ENCODE results near the gene RNF41.

Gene RNF41

DNA sequence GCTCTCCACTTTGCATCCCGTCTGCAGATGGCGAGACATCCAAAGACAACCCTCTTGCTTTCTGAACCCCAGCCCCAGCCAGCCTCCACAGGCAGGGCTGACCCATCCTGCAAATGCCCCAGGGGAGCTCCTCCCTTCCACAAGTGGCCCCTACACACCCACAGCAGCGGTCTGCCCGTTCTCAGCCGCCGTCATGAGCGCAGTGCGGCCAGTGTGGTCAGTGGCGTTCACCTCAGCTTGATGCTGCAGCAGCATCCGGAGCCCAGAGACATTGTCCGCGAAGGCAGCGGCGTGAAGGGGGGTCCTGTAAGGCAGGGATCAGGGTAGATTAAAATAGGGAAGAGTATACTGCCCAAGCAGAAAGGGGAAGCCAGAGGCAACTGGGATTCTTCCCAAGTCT, 22.8 kb upstream of the RNF41 start:
- peaks cover 25% of the 10 kb centered on the region; the same call in 1 of the 2 replicates for H3K36me3 ChIP-seq (ENCODE audit: insufficient read depth, low read length)
- no peak overlapping the region for H2AFZ ChIP-seq (ENCODE audit: low read length, unreplicated experiment)

DNA sequence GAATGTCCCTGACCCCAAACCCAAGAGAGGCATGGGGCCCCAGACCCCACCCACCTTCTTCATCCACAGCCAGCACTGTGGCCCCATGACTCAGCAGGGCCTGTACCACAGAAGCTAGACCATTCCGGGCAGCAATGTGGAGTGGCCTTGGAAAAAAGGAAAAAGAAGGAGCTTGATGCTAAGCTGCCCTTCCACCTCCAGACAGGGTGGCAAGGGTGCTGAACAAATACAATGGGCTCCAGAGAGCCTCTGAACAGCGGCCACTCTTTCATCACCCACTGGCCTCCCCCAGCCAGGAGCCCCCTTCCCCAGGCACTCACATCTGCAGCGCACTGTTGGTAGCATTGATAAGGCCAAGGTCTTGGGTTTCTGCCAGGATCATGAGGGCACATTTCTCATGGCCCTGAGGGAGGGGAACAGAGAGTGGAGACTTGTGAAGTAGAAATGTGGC, 22.0 kb upstream of the RNF41 start:
- Histone ChIP-seq H3K27me3 (ENCODE audit: insufficient read depth, low read length) (no peaks in the 10 kb centered on the region), H3K79me2 (ENCODE audit: control insufficient read depth, insufficient read depth, low read length, unreplicated experiment) (peaks cover 1% of the 10 kb centered on the region), H2AFZ (ENCODE audit: low read length, unreplicated experiment) (no peak overlapping the region), H3K27ac (ENCODE audit: low read depth, low read length) (peak overlapping the region; percentile 15; the same call in 1 of the 2 replicates), H3K36me3 (ENCODE audit: insufficient read depth, low read length) (peaks cover 21% of the 10 kb centered on the region; the same call in 1 of the 2 replicates), H3K4me3 (ENCODE audit: low read depth, low read length) (no peak overlapping the region), H3K4me1 (ENCODE audit: control insufficient read depth, insufficient read depth, low read length, unreplicated experiment) (peaks cover 28% of the 10 kb centered on the region)

More for the DNA sequence above, 22.8 kb upstream of the RNF41 start:
- Histone ChIP-seq H3K27ac (ENCODE audit: low read depth, low read length) (no peak overlapping the region), H3K4me3 (ENCODE audit: low read depth, low read length) (no peak overlapping the region), H3K27me3 (ENCODE audit: insufficient read depth, low read length) (no peaks in the 10 kb centered on the region), H3K4me1 (ENCODE audit: control insufficient read depth, insufficient read depth, low read length, unreplicated experiment) (peaks cover 28% of the 10 kb centered on the region), H3K79me2 (ENCODE audit: control insufficient read depth, insufficient read depth, low read length, unreplicated experiment) (peaks cover 3% of the 10 kb centered on the region)

DNA sequence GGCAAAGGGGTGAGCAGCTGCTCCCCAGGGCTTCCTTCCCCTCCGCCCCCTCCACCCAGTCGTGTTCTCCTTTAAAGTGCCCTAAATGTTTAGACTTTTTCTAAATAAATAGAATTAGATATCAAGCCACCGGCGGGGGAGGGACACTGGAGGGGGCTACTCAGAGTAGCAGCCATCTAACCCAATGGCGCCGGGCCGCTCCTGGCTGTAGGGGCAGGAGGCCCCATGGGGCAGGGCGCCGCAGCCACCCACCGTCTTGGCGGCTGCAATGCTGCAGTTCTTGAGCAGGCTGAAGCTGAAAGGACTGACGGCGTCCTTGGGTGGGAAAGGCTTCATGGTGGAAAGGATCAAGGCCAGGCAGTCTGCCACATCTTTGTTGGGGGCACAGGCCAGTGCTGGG, 21.3 kb upstream of the RNF41 start:
- H3K27ac ChIP-seq (ENCODE audit: low read depth, low read length), result no peak overlapping the region
- H2AFZ ChIP-seq (ENCODE audit: low read length, unreplicated experiment), result no peak overlapping the region
- H3K79me2 ChIP-seq (ENCODE audit: control insufficient read depth, insufficient read depth, low read length, unreplicated experiment), result no peaks in the 10 kb centered on the region
- peaks cover 18% of the 10 kb centered on the region; the same call in 1 of the 2 replicates for H3K36me3 ChIP-seq (ENCODE audit: insufficient read depth, low read length)
- no peaks in the 10 kb centered on the region for H3K27me3 ChIP-seq (ENCODE audit: insufficient read depth, low read length)
- no peak overlapping the region for H3K4me3 ChIP-seq (ENCODE audit: low read depth, low read length)
- peaks cover 28% of the 10 kb centered on the region for H3K4me1 ChIP-seq (ENCODE audit: control insufficient read depth, insufficient read depth, low read length, unreplicated experiment)

DNA sequence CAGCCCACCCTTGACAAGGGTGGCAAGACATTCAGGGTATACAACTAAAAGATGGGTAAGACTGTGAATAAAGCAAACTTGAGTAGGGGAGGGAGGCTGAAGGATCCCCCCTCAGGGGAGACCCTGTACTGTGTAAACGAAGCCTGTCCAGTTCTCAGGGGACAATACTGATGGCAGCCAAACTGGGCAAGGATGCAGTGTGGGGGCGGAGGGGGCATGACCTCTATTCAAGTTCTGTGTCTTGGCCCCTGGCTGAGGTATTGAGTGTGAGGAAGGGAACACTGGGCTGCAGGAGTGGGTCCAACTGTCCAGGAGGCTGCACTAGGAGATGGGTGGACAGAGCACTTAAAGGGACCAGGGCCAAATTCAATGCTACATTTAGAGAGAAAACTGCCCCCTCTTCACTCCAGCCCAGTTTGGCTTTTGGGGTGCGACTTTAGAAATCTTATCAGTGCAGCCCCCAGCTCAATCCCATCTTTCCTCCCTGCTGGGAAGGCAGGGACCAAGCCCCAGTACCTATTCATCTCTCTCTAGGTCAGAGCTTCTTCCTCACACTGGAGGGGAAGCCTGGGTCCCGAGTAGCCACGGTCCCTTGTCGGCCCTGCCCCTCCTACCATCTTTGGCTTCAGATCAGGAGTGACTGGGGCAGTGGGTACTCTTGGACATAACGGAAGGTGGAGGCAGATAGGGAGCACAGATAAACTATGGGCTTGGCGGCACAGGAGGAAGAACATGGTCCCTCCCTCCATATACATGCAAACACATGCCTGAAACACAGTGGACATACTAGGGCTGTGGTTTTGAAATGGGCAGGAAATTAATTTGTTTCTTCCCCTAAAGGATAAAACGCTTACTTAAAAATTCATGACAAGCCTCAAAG, 19.9 kb upstream of the RNF41 start:
- Histone ChIP-seq H3K36me3 (ENCODE audit: insufficient read depth, low read length) (peaks cover 18% of the 10 kb centered on the region; the same call in 1 of the 2 replicates), H3K27ac (ENCODE audit: low read depth, low read length) (no peak overlapping the region), H3K4me1 (ENCODE audit: control insufficient read depth, insufficient read depth, low read length, unreplicated experiment) (peaks cover 28% of the 10 kb centered on the region), H3K4me3 (ENCODE audit: low read depth, low read length) (no peak overlapping the region), H3K79me2 (ENCODE audit: control insufficient read depth, insufficient read depth, low read length, unreplicated experiment) (no peaks in the 10 kb centered on the region), H2AFZ (ENCODE audit: low read length, unreplicated experiment) (no peak overlapping the region), H3K27me3 (ENCODE audit: insufficient read depth, low read length) (no peaks in the 10 kb centered on the region)

DNA sequence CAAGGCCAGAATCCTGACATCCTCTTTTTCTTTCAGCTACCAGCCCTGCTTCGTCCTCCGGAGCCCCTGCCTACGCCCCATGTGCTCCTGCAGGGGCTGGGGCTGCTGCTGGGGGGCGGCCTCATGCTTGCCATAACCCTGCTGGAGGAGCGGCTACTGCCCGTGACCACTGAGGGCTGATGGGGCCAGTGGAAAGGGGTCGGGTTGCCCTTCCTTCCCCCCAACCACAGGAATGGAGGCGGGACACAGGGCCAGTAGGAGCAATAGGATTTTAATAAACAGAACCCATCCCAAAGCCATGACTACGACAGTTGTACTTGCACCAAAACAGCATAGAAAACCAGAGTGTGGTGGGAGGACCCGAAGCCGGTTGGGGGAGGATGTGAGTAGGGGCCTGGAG, 15.8 kb upstream of the RNF41 start:
- Histone ChIP-seq H3K36me3 (ENCODE audit: insufficient read depth, low read length) (peaks cover 13% of the 10 kb centered on the region; the same call in 1 of the 2 replicates), H3K27ac (ENCODE audit: low read depth, low read length) (no peak overlapping the region)

DNA sequence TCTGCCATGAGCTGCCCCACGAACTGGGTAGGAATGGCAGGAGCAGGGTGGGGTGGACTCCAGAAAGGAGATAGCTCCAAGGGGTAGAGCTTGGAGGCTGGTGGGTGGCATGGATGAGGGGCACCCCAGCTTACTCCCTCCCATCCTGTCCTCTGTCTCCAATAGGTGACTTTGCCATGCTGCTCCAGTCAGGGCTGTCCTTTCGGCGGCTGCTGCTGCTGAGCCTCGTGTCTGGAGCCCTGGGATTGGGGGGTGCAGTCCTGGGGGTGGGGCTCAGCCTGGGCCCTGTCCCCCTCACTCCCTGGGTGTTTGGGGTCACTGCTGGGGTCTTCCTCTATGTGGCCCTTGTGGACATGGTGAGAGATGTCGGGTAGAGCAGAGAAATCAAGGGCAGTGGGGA, 15.3 kb upstream of the RNF41 start:
- peaks cover 4% of the 10 kb centered on the region for H3K4me1 ChIP-seq (ENCODE audit: control insufficient read depth, insufficient read depth, low read length, unreplicated experiment)
- H3K36me3 ChIP-seq (ENCODE audit: insufficient read depth, low read length), result peaks cover 13% of the 10 kb centered on the region; the same call in 1 of the 2 replicates
- no peak overlapping the region for H2AFZ ChIP-seq (ENCODE audit: low read length, unreplicated experiment)
- no peak overlapping the region for H3K27ac ChIP-seq (ENCODE audit: low read depth, low read length)
- H3K79me2 ChIP-seq (ENCODE audit: control insufficient read depth, insufficient read depth, low read length, unreplicated experiment), result no peaks in the 10 kb centered on the region
- no peaks in the 10 kb centered on the region for H3K27me3 ChIP-seq (ENCODE audit: insufficient read depth, low read length)
- no peak overlapping the region for H3K4me3 ChIP-seq (ENCODE audit: low read depth, low read length)

More for the DNA sequence above, 15.8 kb upstream of the RNF41 start:
- no peaks in the 10 kb centered on the region for H3K79me2 ChIP-seq (ENCODE audit: control insufficient read depth, insufficient read depth, low read length, unreplicated experiment)
- no peak overlapping the region for H3K4me3 ChIP-seq (ENCODE audit: low read depth, low read length)
- no peak overlapping the region for H2AFZ ChIP-seq (ENCODE audit: low read length, unreplicated experiment)
- peaks cover 4% of the 10 kb centered on the region for H3K4me1 ChIP-seq (ENCODE audit: control insufficient read depth, insufficient read depth, low read length, unreplicated experiment)
- H3K27me3 ChIP-seq (ENCODE audit: insufficient read depth, low read length), result no peaks in the 10 kb centered on the region

DNA sequence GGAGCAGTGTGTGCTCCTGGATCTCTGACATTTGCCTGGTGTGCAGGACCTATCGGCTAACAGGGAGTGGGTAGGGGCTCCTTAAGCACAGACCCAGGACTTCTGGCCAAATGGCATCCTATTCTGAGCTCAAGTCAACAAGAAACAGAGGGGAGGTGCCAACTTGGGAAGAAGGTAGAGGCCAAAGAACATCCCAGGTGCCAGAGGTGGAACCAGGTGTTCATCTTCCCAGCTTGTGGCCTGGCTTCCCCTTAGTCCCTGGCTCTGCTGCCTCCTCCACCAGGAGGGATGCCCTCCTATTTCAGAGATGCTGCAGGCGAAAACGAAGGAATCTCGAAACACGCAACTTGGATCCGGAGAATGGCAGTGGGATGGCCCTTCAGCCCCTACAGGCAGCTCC, 14.4 kb upstream of the RNF41 start:
- peaks cover 6% of the 10 kb centered on the region; the same call in 1 of the 2 replicates for H3K36me3 ChIP-seq (ENCODE audit: insufficient read depth, low read length)
- H2AFZ ChIP-seq (ENCODE audit: low read length, unreplicated experiment), result no peak overlapping the region
- no peak overlapping the region for H3K4me3 ChIP-seq (ENCODE audit: low read depth, low read length)
- H3K4me1 ChIP-seq (ENCODE audit: control insufficient read depth, insufficient read depth, low read length, unreplicated experiment), result no peaks in the 10 kb centered on the region
- H3K27me3 ChIP-seq (ENCODE audit: insufficient read depth, low read length), result no peaks in the 10 kb centered on the region
- no peak overlapping the region for H3K27ac ChIP-seq (ENCODE audit: low read depth, low read length)
- H3K79me2 ChIP-seq (ENCODE audit: control insufficient read depth, insufficient read depth, low read length, unreplicated experiment), result no peaks in the 10 kb centered on the region

DNA sequence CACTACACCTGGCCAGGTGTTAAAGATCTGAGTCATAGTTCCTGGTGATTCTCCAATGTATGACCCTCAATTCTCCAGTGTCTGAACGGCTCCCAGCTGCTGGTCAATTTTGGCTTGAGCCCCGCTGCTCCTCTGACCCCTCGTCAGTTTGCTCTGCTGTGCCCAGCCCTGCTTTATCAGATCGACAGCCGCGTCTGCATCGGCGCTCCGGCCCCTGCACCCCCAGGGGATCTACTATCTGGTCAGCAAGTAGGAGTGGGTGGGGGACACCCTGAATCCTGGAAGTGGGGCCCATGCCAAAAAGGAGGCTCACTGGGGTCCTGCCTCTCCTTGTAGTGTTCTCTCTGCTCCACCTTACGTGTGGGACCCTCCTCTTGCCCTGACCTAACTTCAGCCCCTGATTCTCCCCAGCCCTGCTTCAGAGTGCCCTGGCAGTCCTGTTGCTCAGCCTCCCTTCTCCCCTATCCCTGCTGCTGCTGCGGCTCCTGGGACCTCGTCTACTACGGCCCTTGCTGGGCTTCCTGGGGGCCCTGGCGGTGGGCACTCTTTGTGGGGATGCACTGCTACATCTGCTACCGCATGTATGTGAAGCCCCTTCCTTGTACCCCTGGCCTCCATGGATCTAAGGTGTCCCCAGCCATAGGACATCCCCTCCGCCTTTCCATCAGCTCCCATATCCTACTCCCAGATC, 13.2 kb upstream of the RNF41 start:
- H3K27ac ChIP-seq (ENCODE audit: low read depth, low read length), result no peak overlapping the region
- H3K4me3 ChIP-seq (ENCODE audit: low read depth, low read length), result no peak overlapping the region
- no peak overlapping the region for H2AFZ ChIP-seq (ENCODE audit: low read length, unreplicated experiment)
- no peaks in the 10 kb centered on the region for H3K79me2 ChIP-seq (ENCODE audit: control insufficient read depth, insufficient read depth, low read length, unreplicated experiment)
- H3K27me3 ChIP-seq (ENCODE audit: insufficient read depth, low read length), result no peaks in the 10 kb centered on the region
- H3K4me1 ChIP-seq (ENCODE audit: control insufficient read depth, insufficient read depth, low read length, unreplicated experiment), result no peaks in the 10 kb centered on the region
- H3K36me3 ChIP-seq (ENCODE audit: insufficient read depth, low read length), result 0 out of 2 replicates have a peak, but pooled peaks cover 3% of the 10 kb centered on the region

DNA sequence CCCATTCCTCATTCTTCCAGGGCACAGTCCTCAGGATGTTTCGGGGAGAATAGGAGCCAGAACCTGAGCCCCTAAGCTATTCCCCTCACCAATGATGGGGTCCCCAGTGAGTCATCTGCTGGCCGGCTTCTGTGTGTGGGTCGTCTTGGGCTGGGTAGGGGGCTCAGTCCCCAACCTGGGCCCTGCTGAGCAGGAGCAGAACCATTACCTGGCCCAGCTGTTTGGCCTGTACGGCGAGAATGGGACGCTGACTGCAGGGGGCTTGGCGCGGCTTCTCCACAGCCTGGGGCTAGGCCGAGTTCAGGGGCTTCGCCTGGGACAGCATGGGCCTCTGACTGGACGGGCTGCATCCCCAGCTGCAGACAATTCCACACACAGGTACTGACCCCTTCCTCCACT, 9.5 kb upstream of the RNF41 start:
- Histone ChIP-seq H3K4me1 (ENCODE audit: control insufficient read depth, insufficient read depth, low read length, unreplicated experiment) (no peaks in the 10 kb centered on the region), H3K4me3 (ENCODE audit: low read depth, low read length) (no peak overlapping the region), H3K27ac (ENCODE audit: low read depth, low read length) (no peak overlapping the region), H3K36me3 (ENCODE audit: insufficient read depth, low read length) (no peaks in the 10 kb centered on the region), H2AFZ (ENCODE audit: low read length, unreplicated experiment) (no peak overlapping the region), H3K79me2 (ENCODE audit: control insufficient read depth, insufficient read depth, low read length, unreplicated experiment) (no peaks in the 10 kb centered on the region), H3K27me3 (ENCODE audit: insufficient read depth, low read length) (no peaks in the 10 kb centered on the region)

DNA sequence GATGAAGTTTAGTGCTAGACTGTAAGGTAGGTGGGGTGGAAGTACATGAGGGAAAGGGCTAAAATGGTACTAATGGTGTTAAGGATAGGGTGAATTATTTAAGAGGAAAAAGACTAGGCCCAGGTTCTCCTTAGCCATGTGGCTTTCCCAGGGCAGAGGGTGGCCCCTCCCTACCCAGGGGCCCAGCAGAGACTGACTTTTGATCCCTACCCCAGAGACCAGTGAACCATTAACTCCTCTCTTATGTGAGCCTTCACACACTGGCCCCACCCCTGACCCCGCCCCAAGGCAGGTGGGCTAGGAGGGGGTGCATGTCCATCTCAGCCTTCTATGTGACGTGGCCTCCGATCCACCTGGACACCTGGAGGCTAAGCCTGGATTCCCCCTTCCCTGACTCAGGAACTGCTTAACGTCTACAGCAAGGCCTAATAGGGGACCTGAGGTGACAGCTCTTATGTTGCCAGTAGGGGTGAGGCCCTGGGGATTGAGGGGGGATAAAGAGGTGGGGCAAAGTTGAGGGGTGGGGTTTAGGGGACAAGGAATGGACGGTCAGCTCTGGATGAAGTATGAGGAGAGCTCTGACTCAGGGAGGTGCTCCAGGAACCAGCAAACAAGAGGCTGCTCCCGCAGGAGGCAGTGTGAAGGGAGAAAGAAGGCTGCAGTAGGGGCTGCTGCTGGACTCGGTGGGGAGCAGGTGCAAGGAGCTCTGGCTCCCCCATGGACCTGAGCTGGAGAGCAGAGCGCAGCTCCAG, 8.9 kb upstream of the RNF41 start:
- H3K27ac ChIP-seq (ENCODE audit: low read depth, low read length), result no peak overlapping the region
- H3K79me2 ChIP-seq (ENCODE audit: control insufficient read depth, insufficient read depth, low read length, unreplicated experiment), result no peaks in the 10 kb centered on the region
- no peaks in the 10 kb centered on the region for H3K27me3 ChIP-seq (ENCODE audit: insufficient read depth, low read length)
- H3K36me3 ChIP-seq (ENCODE audit: insufficient read depth, low read length), result no peaks in the 10 kb centered on the region
- H3K4me3 ChIP-seq (ENCODE audit: low read depth, low read length), result no peak overlapping the region
- no peak overlapping the region for H2AFZ ChIP-seq (ENCODE audit: low read length, unreplicated experiment)
- no peaks in the 10 kb centered on the region for H3K4me1 ChIP-seq (ENCODE audit: control insufficient read depth, insufficient read depth, low read length, unreplicated experiment)
